WTC11 (cell line): ENCODE measurements around the gene FLCN. TPM values are rescaled to one million over a fixed set of nuclear protein-coding genes. Genes with fewer than 3 reads are reported as not detected.

Experiments
- ATAC-seq: fragments of 200-7000 bp; cut with Tn5 transposase; 2 replicates; pipeline ENCODE4 v1.10.0; 2021; ENCODE audit warnings: mild to moderate bottlenecking, moderate library complexity
- CTCF ChIA-PET: fragments of 300-600 bp; sonication (Branson Sonifier 250); formaldehyde crosslinking; loops from one replicate; lab custom pipeline; 2021; ENCODE audit warnings: antibody characterized with exemption; lab: Charles Lee
- POLR2A ChIA-PET: fragments of 350-600 bp; sonication (Branson Sonifier 250); formaldehyde crosslinking; loops from one replicate; lab custom pipeline; 2021; ENCODE audit warnings: antibody characterized with exemption; lab: Charles Lee
- DNase-seq: peaks from one replicate; pipeline ENCODE4 v3.0.0; 2021; ENCODE audit warnings: low spot score
- H3K27ac Mint-ChIP-seq: 2 replicates; pipeline ENCODE4 v1.8.0; 2021; ENCODE audit warnings: mixed read lengths
- H3K27me3 Mint-ChIP-seq: 2 replicates; pipeline ENCODE4 v1.8.0; 2021; ENCODE audit warnings: low read depth, mild to moderate bottlenecking, moderate library complexity, mixed read lengths
- H3K36me3 Mint-ChIP-seq: 2 replicates; pipeline ENCODE4 v1.8.0; 2021; ENCODE audit warnings: mixed read lengths
- H3K4me1 Mint-ChIP-seq: 2 replicates; pipeline ENCODE4 v1.8.0; 2022; ENCODE audit warnings: mixed read lengths
- H3K4me3 Mint-ChIP-seq: 2 replicates; pipeline ENCODE4 v1.8.0; 2021; ENCODE audit warnings: mild to moderate bottlenecking, moderate library complexity, mixed read lengths
- H3K9me3 Mint-ChIP-seq: 2 replicates; pipeline ENCODE4 v1.8.0; 2021; ENCODE audit warnings: mixed read lengths
- CBFB ChIP-seq: sonication (generic); formaldehyde crosslinking; IDR thresholded peaks from 2 replicates; pipeline ENCODE4 v1.8.1; 2022; ENCODE audit warnings: mild to moderate bottlenecking, low read depth, missing genetic modification reagents
- E2F1 ChIP-seq: sonication (generic); formaldehyde crosslinking; IDR thresholded peaks from 2 replicates; pipeline ENCODE4 v1.8.0; 2022; ENCODE audit warnings: mild to moderate bottlenecking, missing genetic modification reagents
- E2F5 ChIP-seq: sonication (generic); formaldehyde crosslinking; IDR thresholded peaks from 2 replicates; pipeline ENCODE4 v1.8.1; 2022; ENCODE audit warnings: mild to moderate bottlenecking, moderate library complexity, missing genetic modification reagents
- ESRRA ChIP-seq: sonication (generic); formaldehyde crosslinking; IDR thresholded peaks from 2 replicates; pipeline ENCODE4 v1.8.1; 2022; ENCODE audit warnings: mild to moderate bottlenecking, missing genetic modification reagents, borderline replicate concordance
- ETV6 ChIP-seq: sonication (generic); formaldehyde crosslinking; IDR thresholded peaks from 2 replicates; pipeline ENCODE4 v1.8.1; 2022; ENCODE audit warnings: mild to moderate bottlenecking, missing genetic modification reagents
- FOXJ3 ChIP-seq: sonication (generic); formaldehyde crosslinking; IDR thresholded peaks from 2 replicates; pipeline ENCODE4 v1.9.0; 2021; ENCODE audit warnings: missing genetic modification reagents, mild to moderate bottlenecking, borderline replicate concordance
- MLX ChIP-seq: sonication (generic); formaldehyde crosslinking; IDR thresholded peaks from 2 replicates; pipeline ENCODE4 v1.8.1; 2023; ENCODE audit warnings: mild to moderate bottlenecking, missing genetic modification reagents, moderate library complexity
- NR3C1 ChIP-seq: sonication (generic); formaldehyde crosslinking; conservative IDR thresholded peaks from 2 replicates; pipeline ENCODE4 v1.8.1; 2023; ENCODE audit warnings: low read depth, mild to moderate bottlenecking, missing genetic modification reagents
- PREB ChIP-seq: sonication (generic); formaldehyde crosslinking; IDR thresholded peaks from 2 replicates; pipeline ENCODE4 v1.8.1; 2022; ENCODE audit warnings: mild to moderate bottlenecking, missing genetic modification reagents, moderate library complexity, borderline replicate concordance
- SP1 ChIP-seq: sonication (generic); formaldehyde crosslinking; conservative IDR thresholded peaks from 2 replicates; pipeline ENCODE4 v1.8.1; 2022; ENCODE audit warnings: missing genetic modification reagents
- STAT6 ChIP-seq: sonication (generic); formaldehyde crosslinking; conservative IDR thresholded peaks from 2 replicates; pipeline ENCODE4 v1.8.1; 2023; ENCODE audit warnings: mild to moderate bottlenecking, low read depth, missing genetic modification reagents, moderate library complexity
- TEAD1 ChIP-seq: sonication (generic); formaldehyde crosslinking; IDR thresholded peaks from 2 replicates; pipeline ENCODE4 v1.8.0; 2022; ENCODE audit warnings: mild to moderate bottlenecking, missing genetic modification reagents
- ZBTB43 ChIP-seq: sonication (generic); formaldehyde crosslinking; IDR thresholded peaks from 2 replicates; pipeline ENCODE4 v1.8.1; 2023; ENCODE audit warnings: mild to moderate bottlenecking, missing genetic modification reagents
- ZMAT4 ChIP-seq: fragments of 250-450 bp; sonication (Bioruptor Pico); IDR thresholded peaks from 2 replicates; pipeline ENCODE4 v1.9.0; 2021; ENCODE audit warnings: mild to moderate bottlenecking
- ZNF138 ChIP-seq: sonication (generic); formaldehyde crosslinking; conservative IDR thresholded peaks from 2 replicates; pipeline ENCODE4 v1.8.1; 2022; ENCODE audit warnings: mild to moderate bottlenecking, moderate library complexity, missing genetic modification reagents
- ZNF232 ChIP-seq: sonication (generic); formaldehyde crosslinking; IDR thresholded peaks from 2 replicates; pipeline ENCODE4 v1.8.0; 2022; ENCODE audit warnings: mild to moderate bottlenecking, missing genetic modification reagents
- ZNF317 ChIP-seq: sonication (generic); formaldehyde crosslinking; IDR thresholded peaks from 2 replicates; pipeline ENCODE4 v1.8.1; 2023; ENCODE audit warnings: low read depth, mild to moderate bottlenecking, moderate library complexity, missing genetic modification reagents, borderline replicate concordance
- ZNF532 ChIP-seq: fragments of 250-450 bp; sonication (Bioruptor Pico); IDR thresholded peaks from 2 replicates; pipeline ENCODE4 v1.9.0; 2021; ENCODE audit warnings: mild to moderate bottlenecking, borderline replicate concordance
- ZSCAN18 ChIP-seq: fragments of 250-450 bp; sonication (Bioruptor Pico); IDR thresholded peaks from 2 replicates; pipeline ENCODE4 v2.1.2; 2022; ENCODE audit warnings: mild to moderate bottlenecking, moderate library complexity
- total RNA-seq: library from RNA; stranded (reverse); gene quantifications from 3 replicates; pipeline ENCODE4 v1.2.3, GENCODE V29; 2021

The FLCN gene
- total RNA-seq, 1 experiment from 2014 or later, result 40.8 TPM

GRCh38 chr17:17164676-17165075 lies 72.3 kb downstream of the FLCN start:
- CTCF ChIA-PET, result interaction anchor here (1.2 to 2.4 kb wide), 2 partner anchors 18 to 23 kb away, joined by 5 to 22 read pairs; no protein-coding TSS in a partner anchor
- Mint-ChIP-seq H3K4me1 (no peaks in the 10 kb centered on the region), H3K27me3 (no peaks in the 10 kb centered on the region), H3K36me3 (peaks cover 36% of the 10 kb centered on the region), H3K9me3 (no peaks in the 10 kb centered on the region), H3K27ac (no peak overlapping the region), H3K4me3 (no peak overlapping the region)
- TF ChIP-seq PREB (CRISPR knock-in tag) (no peak), E2F1 (CRISPR knock-in tag) (no peak)
- ATAC-seq (no peak), DNase-seq (no peak)
- POLR2A ChIA-PET, result no interaction called here

- ChIA-PET POLR2A (no interaction called here), CTCF (interaction anchor here (0.8 to 2.4 kb wide), 3 partner anchors 8 to 23 kb away, joined by 3 to 22 read pairs (median 5); no protein-coding TSS in a partner anchor)
- no peak overlapping the region for H3K27ac Mint-ChIP-seq
- ATAC-seq (no peak), DNase-seq (no peak)
- no peak overlapping the region for H3K4me3 Mint-ChIP-seq
- H3K36me3 Mint-ChIP-seq, result peaks cover 41% of the 10 kb centered on the region
- no peaks in the 10 kb centered on the region for H3K9me3 Mint-ChIP-seq
- H3K4me1 Mint-ChIP-seq, result no peaks in the 10 kb centered on the region
- H3K27me3 Mint-ChIP-seq, result no peaks in the 10 kb centered on the region
- TF ChIP-seq CBFB (CRISPR knock-in tag), result no peak
- TF ChIP-seq STAT6 (CRISPR knock-in tag), result no peak
- no peak for TF ChIP-seq ESRRA (CRISPR knock-in tag)
- TF ChIP-seq TEAD1, result no peak
- no peak for TF ChIP-seq ETV6 (CRISPR knock-in tag)
- no peak for TF ChIP-seq MLX (CRISPR knock-in tag)
- TF ChIP-seq SP1 (CRISPR knock-in tag), result no peak
- no peak for TF ChIP-seq ZBTB43 (CRISPR knock-in tag)
- no peak for TF ChIP-seq FOXJ3 (CRISPR knock-in tag)
- TF ChIP-seq ZSCAN18, result no peak
- TF ChIP-seq ZMAT4 (CRISPR knock-in tag), result no peak
- no peak for TF ChIP-seq ZNF532 (CRISPR knock-in tag)
- TF ChIP-seq E2F5 (CRISPR knock-in tag), result no peak
- no peak for TF ChIP-seq NR3C1
- TF ChIP-seq ZNF317 (CRISPR knock-in tag), result no peak
- no peak for TF ChIP-seq ZNF138
- TF ChIP-seq ZNF232 (CRISPR knock-in tag), result no peak
Observed at GRCh38 chr17:17164156-17164555, 72.8 kb downstream of the FLCN start.
